NT2/D1 (cell line): ENCODE results near the gene GALNT14.

Experiments used
- SUZ12 ChIP-seq: IDR thresholded peaks from 2 replicates; pipeline ENCODE4 v1.6.1; 2011; ENCODE audit not compliant: insufficient read length, insufficient read depth; ENCODE audit errors: extremely low read depth
- YY1 ChIP-seq: IDR thresholded peaks from 2 replicates; pipeline ENCODE4 v1.6.1; 2011; ENCODE audit not compliant: insufficient read length, insufficient read depth
- ZNF274 ChIP-seq: IDR thresholded peaks from 2 replicates; pipeline ENCODE4 v1.6.1; 2011; ENCODE audit warnings: mild to moderate bottlenecking, low read depth, low read length

GRCh38 chr2:30911327-30911726 is 226.9 kb downstream of the GALNT14 start:
- TF ChIP-seq ZNF274 (no peak), YY1 (no peak), SUZ12 (no peak)
